GM21723 (cell line): Measurements from ENCODE around the gene RTN3.
A peak's percentile ranks its signal among the peaks of the same experiment; 100 is the strongest.
"Not testable (repeated sequence)": the region's sequence is repeated elsewhere in the genome, so short reads cannot be mapped to it uniquely, and the experiment has no call there.

Source experiments
- ATAC-seq: cut with Tn5 transposase; IDR thresholded peaks from one replicate; pipeline ENCODE4 v1.9.1; 2021; ENCODE audit warnings: mild to moderate bottlenecking, moderate library complexity; ENCODE audit not compliant: unreplicated experiment

Gene RTN3

GRCh38 chr11:63680834-63681320, 423 bp upstream of the RTN3 start:
- no peak for ATAC-seq

GRCh38 chr11:63682066-63683021, 1.0 kb downstream of the RTN3 start:
- peak; percentile 4 for ATAC-seq

GRCh38 chr11:63683133-63683991, 2.1 kb downstream of the RTN3 start:
- no peak for ATAC-seq

- ATAC-seq = not testable (repeated sequence)
These were observed 3.9 kb downstream of the RTN3 start for GRCh38 chr11:63685158-63685721.

GRCh38 chr11:63686926-63687325, 5.6 kb downstream of the RTN3 start:
- ATAC-seq = no peak

GRCh38 chr11:63687845-63688244, 6.5 kb downstream of the RTN3 start:
- ATAC-seq = no peak

- ATAC-seq = no peak
These were observed 13.3 kb downstream of the RTN3 start for GRCh38 chr11:63694596-63694995.

GRCh38 chr11:63698976-63699733, 17.9 kb downstream of the RTN3 start:
- no peak for ATAC-seq

- no peak for ATAC-seq
These were observed 18.6 kb downstream of the RTN3 start for GRCh38 chr11:63699896-63700295.

- no peak for ATAC-seq
These were observed 24.2 kb downstream of the RTN3 start for GRCh38 chr11:63705526-63705925.

GRCh38 chr11:63708764-63709163, 27.5 kb downstream of the RTN3 start:
- ATAC-seq = no peak

GRCh38 chr11:63709336-63709884, 28.1 kb downstream of the RTN3 start:
- no peak for ATAC-seq

- no peak for ATAC-seq
These were observed 29.3 kb downstream of the RTN3 start for GRCh38 chr11:63710476-63711217.

- ATAC-seq = no peak
These were observed 30.5 kb downstream of the RTN3 start for GRCh38 chr11:63711838-63712237.

GRCh38 chr11:63713766-63714165, 32.5 kb downstream of the RTN3 start:
- ATAC-seq = no peak

GRCh38 chr11:63716046-63716445, 34.7 kb downstream of the RTN3 start:
- ATAC-seq = no peak

GRCh38 chr11:63719001-63719400, 37.7 kb downstream of the RTN3 start:
- ATAC-seq = no peak

GRCh38 chr11:63719987-63720386, 38.7 kb downstream of the RTN3 start:
- no peak for ATAC-seq

- no peak for ATAC-seq
These were observed 39.3 kb downstream of the RTN3 start for GRCh38 chr11:63720611-63721010.
